ENCODE measurements around the gene FOSL1.

FOSL1 gene

GRCh38 chr11:65885808-65886536 lies 14.2 kb downstream of the FOSL1 start:
- no peak for TF ChIP-seq CTCF (IDR thresholded peaks at IDR 0.05; ENCODE audit: borderline replicate concordance, insufficient read depth, low read depth, low read length)
- no peak overlapping the region for H3K4me3 ChIP-seq (ENCODE audit: low read depth, low read length)

GRCh38 chr11:65885231-65885630 lies 15.0 kb downstream of the FOSL1 start:
- TF ChIP-seq CTCF (IDR thresholded peaks at IDR 0.05; ENCODE audit: borderline replicate concordance, insufficient read depth, low read depth, low read length) = no peak

GRCh38 chr11:65884716-65885092 lies 15.5 kb downstream of the FOSL1 start:
- peak; percentile 99 for TF ChIP-seq CTCF (IDR thresholded peaks at IDR 0.05; ENCODE audit: borderline replicate concordance, insufficient read depth, low read depth, low read length)
- no peak overlapping the region for H3K4me3 ChIP-seq (ENCODE audit: low read depth, low read length)

More at GRCh38 chr11:65885231-65885630, 15.0 kb downstream of the FOSL1 start:
- no peak overlapping the region for H3K4me3 ChIP-seq (ENCODE audit: low read depth, low read length)

- TF ChIP-seq CTCF (IDR thresholded peaks at IDR 0.05; ENCODE audit: borderline replicate concordance, insufficient read depth, low read depth, low read length) = no peak
- H3K4me3 ChIP-seq (ENCODE audit: low read depth, low read length) = no peak overlapping the region
Observed at GRCh38 chr11:65883786-65884715, 16.1 kb downstream of the FOSL1 start.

- no peak for TF ChIP-seq CTCF (IDR thresholded peaks at IDR 0.05; ENCODE audit: borderline replicate concordance, insufficient read depth, low read depth, low read length)
- no peak overlapping the region for H3K4me3 ChIP-seq (ENCODE audit: low read depth, low read length)
Observed at GRCh38 chr11:65883058-65883761, 17.0 kb downstream of the FOSL1 start.

- TF ChIP-seq CTCF (IDR thresholded peaks at IDR 0.05; ENCODE audit: borderline replicate concordance, insufficient read depth, low read depth, low read length) = no peak
Observed at GRCh38 chr11:65882120-65883057, 17.8 kb downstream of the FOSL1 start.

More at GRCh38 chr11:65882120-65883057, 17.8 kb downstream of the FOSL1 start:
- H3K4me3 ChIP-seq (ENCODE audit: low read depth, low read length) = no peak overlapping the region

All from GM12875 (cell line).